SHP77 (cell line): ENCODE measurements around the gene FGFR3.

Experiments used
- DNase-seq, 2 experiments: peaks; one replicate each; lab custom pipeline; 2025; lab: John Stamatoyannopoulos, UW

The FGFR3 gene

GRCh38 chr4:1770791-1771231, 22.3 kb upstream of the FGFR3 start:
- DNase-seq: no peak

- DNase-seq: no peak
These were observed 21.4 kb upstream of the FGFR3 start for GRCh38 chr4:1771555-1772305.

GRCh38 chr4:1772853-1773538, 20.1 kb upstream of the FGFR3 start:
- no peak for DNase-seq

- DNase-seq: no peak
These were observed 19.3 kb upstream of the FGFR3 start for GRCh38 chr4:1773754-1774153.

DNA sequence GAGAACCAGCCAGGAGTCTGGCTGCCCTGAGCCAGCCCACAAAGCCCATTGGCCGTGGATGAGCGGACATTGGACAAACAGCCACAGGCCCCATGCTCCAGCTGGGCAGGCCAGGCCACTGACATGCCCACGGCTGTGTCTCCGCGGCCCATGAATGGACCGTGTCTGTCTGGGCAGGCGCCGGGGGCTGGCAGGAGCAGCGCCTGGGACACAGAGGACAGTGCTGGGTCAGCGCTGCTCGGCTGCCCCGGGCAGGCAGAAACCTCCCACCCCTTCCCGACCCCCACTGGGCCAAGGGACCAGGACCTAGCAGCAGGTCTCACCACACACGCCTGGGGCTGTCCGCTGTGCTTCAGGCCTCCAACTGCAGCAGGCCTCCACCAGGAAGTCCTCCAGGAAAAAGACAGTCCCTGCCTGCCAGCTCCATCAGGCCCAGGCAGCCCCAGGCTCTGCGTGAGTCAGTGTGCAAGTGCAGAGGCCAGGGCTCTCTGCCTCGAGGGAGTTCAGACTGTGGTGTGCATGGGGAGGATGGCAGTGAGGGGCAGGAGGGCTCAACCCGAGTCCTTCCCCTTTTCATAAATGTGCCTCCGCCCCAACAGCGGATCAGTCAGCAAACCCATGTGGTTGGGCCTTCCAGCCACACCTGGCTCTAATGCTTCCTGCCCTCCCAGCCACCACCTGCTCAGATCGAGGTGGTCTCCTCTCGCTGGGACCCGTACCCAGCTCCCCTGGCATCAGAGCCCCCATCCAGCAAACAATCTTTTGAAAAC, 17.2 kb upstream of the FGFR3 start:
- DNase-seq: no peak

GRCh38 chr4:1776521-1777161, 16.5 kb upstream of the FGFR3 start:
- DNase-seq: no peak

DNA sequence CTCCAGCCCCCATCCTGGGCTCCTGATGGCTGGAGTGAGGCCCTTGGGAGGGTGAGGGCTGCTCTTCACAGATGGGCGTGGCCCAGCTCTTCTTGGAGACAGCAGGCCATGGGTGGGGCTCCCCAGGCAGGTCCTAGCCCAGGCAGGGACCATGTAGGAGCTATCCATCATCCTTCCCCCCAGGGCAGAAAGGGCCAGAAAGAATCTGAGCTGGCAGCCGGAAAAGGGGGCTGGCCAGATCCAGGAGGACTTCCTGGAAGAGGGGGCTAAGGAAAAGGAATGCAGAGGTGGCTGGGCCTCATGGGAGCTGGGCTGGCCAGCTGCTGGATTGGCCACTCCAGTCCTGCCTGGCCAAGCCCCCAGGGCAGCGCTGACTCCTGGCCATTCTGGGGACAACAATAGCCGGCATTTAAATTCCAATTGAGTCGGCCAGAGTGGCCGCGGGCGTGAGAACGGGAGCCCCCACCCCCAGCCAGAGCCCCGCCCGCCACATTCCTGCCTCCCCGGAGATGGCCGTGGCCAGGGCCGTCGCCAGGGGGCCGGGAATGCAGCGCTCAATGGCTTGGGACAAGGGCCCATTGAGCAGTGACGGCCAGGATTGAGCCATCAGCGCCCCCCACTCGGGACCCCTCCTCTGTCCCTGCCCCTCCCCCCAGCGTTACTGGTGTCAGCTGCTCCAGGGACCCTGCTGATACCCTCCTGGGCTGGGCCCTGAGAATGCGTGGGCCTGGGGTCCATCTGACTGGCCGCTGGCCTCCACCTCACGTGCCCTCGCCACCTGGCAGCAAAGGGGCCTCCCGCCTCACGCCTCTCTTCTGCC, 15.1 kb upstream of the FGFR3 start:
- DNase-seq: no peak

GRCh38 chr4:1778642-1779392, 14.3 kb upstream of the FGFR3 start:
- no peak for DNase-seq

- no peak for DNase-seq
These were observed 13.3 kb upstream of the FGFR3 start for GRCh38 chr4:1779588-1780382.

- no peak for DNase-seq
These were observed 12.7 kb upstream of the FGFR3 start for GRCh38 chr4:1780435-1780834.

GRCh38 chr4:1783015-1783414, 10.1 kb upstream of the FGFR3 start:
- DNase-seq: no peak

DNA sequence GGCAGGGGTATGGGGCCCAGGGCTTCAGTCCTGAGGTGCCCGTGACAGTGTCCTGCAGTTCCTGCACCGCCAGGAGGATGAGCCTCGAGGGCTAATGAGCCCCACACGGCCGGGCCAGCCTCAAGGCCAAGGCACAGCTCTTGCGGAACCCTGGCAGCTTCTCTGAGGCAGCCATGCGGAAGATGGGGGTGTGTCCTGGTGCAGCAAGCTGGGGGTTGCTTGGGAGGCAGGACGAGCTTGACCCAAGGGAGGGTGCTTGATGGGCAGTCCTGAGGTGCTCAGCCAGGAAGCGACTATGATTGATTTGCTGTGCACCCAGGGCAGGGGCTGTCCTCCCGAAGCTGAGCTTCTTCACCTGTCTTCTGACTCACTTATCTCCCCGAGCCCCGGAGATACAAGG, 9.1 kb upstream of the FGFR3 start:
- no peak for DNase-seq

GRCh38 chr4:1784395-1784788, 8.7 kb upstream of the FGFR3 start:
- no peak for DNase-seq

- no peak for DNase-seq
These were observed 8.1 kb upstream of the FGFR3 start for GRCh38 chr4:1784789-1785591.

DNA sequence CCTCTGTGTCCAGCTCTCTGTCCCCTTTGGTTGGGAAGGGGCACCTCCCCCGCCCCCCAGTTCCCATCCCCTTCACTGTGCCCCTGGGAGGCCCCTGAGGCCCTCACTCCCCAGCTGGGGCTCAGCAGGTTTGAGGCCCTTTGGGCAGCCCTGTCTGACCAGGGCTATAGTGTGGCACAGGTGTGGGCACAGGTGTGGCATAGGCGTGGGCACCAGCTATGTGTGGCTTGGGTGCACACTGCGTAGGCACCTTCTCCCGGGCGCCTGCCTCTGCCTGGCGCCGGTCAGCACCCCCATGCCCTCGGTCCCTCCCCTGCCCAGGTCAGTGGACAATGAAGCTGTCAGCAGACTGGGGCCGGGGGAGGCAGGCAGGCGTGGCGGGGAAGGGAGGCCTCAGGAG, 7.5 kb upstream of the FGFR3 start:
- DNase-seq: no peak

DNA sequence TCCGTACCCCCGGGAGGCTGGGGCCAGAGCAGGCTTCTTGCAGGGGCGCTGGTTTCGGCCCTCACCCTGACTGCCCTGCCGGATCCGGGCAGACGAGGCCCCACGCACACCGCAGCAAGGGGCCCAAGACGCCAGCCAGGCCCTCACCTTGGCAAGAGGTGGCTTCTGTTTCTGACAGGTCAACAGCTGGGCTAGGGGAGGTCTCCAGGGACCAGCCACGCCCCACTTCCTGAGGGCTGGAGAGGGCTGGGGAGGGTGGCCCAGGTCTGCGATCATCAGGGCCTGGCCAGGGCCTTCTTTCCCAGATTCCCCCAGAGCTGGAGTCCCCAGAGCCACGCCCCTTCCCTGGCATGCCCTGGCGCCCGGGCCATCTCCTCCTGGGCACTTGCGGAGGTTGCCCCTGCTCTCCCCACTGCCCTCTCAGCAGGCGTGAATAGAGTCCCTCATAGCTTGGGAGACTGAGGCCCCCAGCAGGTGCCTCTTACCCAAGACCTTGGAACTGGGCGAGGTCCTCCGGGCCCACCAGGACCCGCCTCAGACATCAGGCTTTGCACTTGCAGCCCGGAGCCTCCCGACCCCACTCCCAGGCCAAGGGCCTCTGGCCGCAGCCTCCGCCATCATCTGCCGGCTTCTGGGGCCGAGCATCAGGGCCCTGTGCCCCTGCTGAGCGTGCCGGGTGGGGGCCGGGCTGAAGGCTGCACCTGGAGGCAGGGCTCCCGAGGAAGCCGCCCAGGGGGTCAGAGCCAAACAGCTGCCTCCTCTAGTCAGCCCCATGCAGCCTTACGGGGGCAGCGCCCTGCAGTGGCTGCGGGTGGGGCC, 6.3 kb upstream of the FGFR3 start:
- no peak for DNase-seq

- no peak for DNase-seq
These were observed 5.5 kb upstream of the FGFR3 start for GRCh38 chr4:1787411-1788077.
